IMR-90 (cell line): Measurements from ENCODE around the gene ROCK2. TPM values are rescaled to one million over a fixed set of nuclear protein-coding genes. Genes with fewer than 3 reads are reported as not detected.

Source experiments
- ATAC-seq: fragments of 200-7000 bp; cut with Tn5 transposase; 2 replicates; pipeline ENCODE4 v1.9.1; 2020; ENCODE audit warnings: low read depth, mild to moderate bottlenecking, moderate library complexity
- BruUV-seq: library from RNA; stranded (reverse); fragments of 400-500 nt; replicated peaks from 2 replicates; lab custom pipeline; 2021; lab: Mats Ljungman, UMichigan
- CTCF ChIA-PET: fragments of 300-600 bp; formaldehyde crosslinking; extraction: SDS; loops from one replicate; lab custom pipeline; 2021; ENCODE audit warnings: antibody characterized with exemption; lab: Yijun Ruan, JAX
- POLR2A ChIA-PET: fragments of 300-600 bp; sonication (Branson Sonifier 250); formaldehyde crosslinking; loops from one replicate; lab custom pipeline; 2022; ENCODE audit warnings: antibody characterized with exemption; ENCODE audit not compliant: unreplicated experiment; lab: Charles Lee
- DNase-seq: peaks from one replicate; pipeline ENCODE4 v3.0.0; 2013
- H2AFZ ChIP-seq: replicated peaks from 2 replicates; pipeline ENCODE3; 2013; ENCODE audit warnings: low read length, mild to moderate bottlenecking; ENCODE audit not compliant: poor library complexity
- H2AK5ac ChIP-seq: 2 replicates; pipeline ENCODE4 v1.6.1; 2013; ENCODE audit warnings: low read depth, low read length, inconsistent platforms
- H2AK9ac ChIP-seq: replicated peaks from 2 replicates; pipeline ENCODE3; 2013; ENCODE audit warnings: mild to moderate bottlenecking, low read depth, low read length, moderate library complexity; ENCODE audit not compliant: poor library complexity
- H2BK120ac ChIP-seq: 2 replicates; pipeline ENCODE4 v1.6.1; 2013; ENCODE audit warnings: low read depth, low read length, inconsistent platforms
- H2BK15ac ChIP-seq: 3 replicates; pipeline ENCODE4 v1.6.1; 2013; ENCODE audit warnings: low read depth, low read length, inconsistent platforms
- H2BK20ac ChIP-seq: 2 replicates; pipeline ENCODE4 v1.6.1; 2013; ENCODE audit warnings: low read depth, mild to moderate bottlenecking, inconsistent platforms, low read length, moderate library complexity
- H2BK5ac ChIP-seq: 2 replicates; pipeline ENCODE4 v1.6.1; 2013; ENCODE audit warnings: mild to moderate bottlenecking, low read depth, low read length, inconsistent platforms; ENCODE audit not compliant: poor library complexity, severe bottlenecking
- H3K14ac ChIP-seq: replicated peaks from 2 replicates; pipeline ENCODE4 v1.6.1; 2013; ENCODE audit warnings: low read depth, low read length, inconsistent platforms
- H3K18ac ChIP-seq: 2 replicates; pipeline ENCODE4 v1.6.1; 2013; ENCODE audit warnings: low read depth, low read length, control low read depth
- H3K23ac ChIP-seq: 2 replicates; pipeline ENCODE4 v1.6.1; 2013; ENCODE audit warnings: low read depth, low read length, inconsistent platforms
- H3K27ac ChIP-seq: 2 replicates; pipeline ENCODE4 v1.5.1; 2013; ENCODE audit warnings: mild to moderate bottlenecking, control low read depth, low read length; ENCODE audit not compliant: insufficient read depth
- H3K27me3 ChIP-seq: 2 replicates; pipeline ENCODE4 v1.6.1; 2013; ENCODE audit warnings: low read length; ENCODE audit not compliant: control insufficient read depth, insufficient read depth
- H3K36me3 ChIP-seq: 2 replicates; pipeline ENCODE4 v1.6.1; 2013; ENCODE audit warnings: low read length, mixed read lengths; ENCODE audit not compliant: control insufficient read depth, insufficient read depth
- H3K4ac ChIP-seq: 2 replicates; pipeline ENCODE4 v1.6.1; 2013; ENCODE audit warnings: low read depth, low read length, inconsistent platforms
- H3K4me1 ChIP-seq: 2 replicates; pipeline ENCODE4 v1.6.1; 2013; ENCODE audit warnings: low read length, mixed read lengths; ENCODE audit not compliant: control insufficient read depth, insufficient read depth
- H3K4me2 ChIP-seq: 2 replicates; pipeline ENCODE4 v1.6.1; 2013; ENCODE audit warnings: low read depth, mild to moderate bottlenecking, control low read depth, low read length, moderate library complexity
- H3K4me3 ChIP-seq: 2 replicates; pipeline ENCODE4 v1.5.1; 2013; ENCODE audit warnings: low read depth, mild to moderate bottlenecking, control low read depth, low read length, moderate library complexity; ENCODE audit not compliant: insufficient read depth
- H3K56ac ChIP-seq: 2 replicates; pipeline ENCODE4 v1.6.1; 2013; ENCODE audit warnings: low read length, inconsistent platforms; ENCODE audit not compliant: insufficient read depth; ENCODE audit errors: extremely low read depth
- H3K79me1 ChIP-seq, 2 experiments: 2 replicates each; pipeline ENCODE4 v1.6.1; 2013; ENCODE audit warnings: low read length in 2 of 2, inconsistent platforms in 1 of 2, low read depth in 1 of 2
- H3K9ac ChIP-seq: 2 replicates; pipeline ENCODE4 v1.6.1; 2013; ENCODE audit warnings: low read depth, low read length, control low read depth
- H3K9me1 ChIP-seq: 2 replicates; pipeline ENCODE4 v1.6.1; 2013; ENCODE audit warnings: low read length, inconsistent platforms; ENCODE audit not compliant: insufficient read depth
- H3K9me3 ChIP-seq: 2 replicates; pipeline ENCODE4 v1.6.1; 2013; ENCODE audit warnings: low read length; ENCODE audit not compliant: control insufficient read depth, insufficient read depth
- H4K20me1 ChIP-seq: 2 replicates; pipeline ENCODE4 v1.6.1; 2013; ENCODE audit warnings: low read length, inconsistent platforms; ENCODE audit not compliant: insufficient read depth
- H4K5ac ChIP-seq: 2 replicates; pipeline ENCODE4 v1.6.1; 2013; ENCODE audit warnings: mild to moderate bottlenecking, low read depth, low read length, control low read depth
- H4K8ac ChIP-seq, 2 experiments: 2 replicates each; pipeline ENCODE4 v1.6.1; 2013; ENCODE audit warnings: low read depth in 2 of 2, low read length in 2 of 2, control low read depth in 1 of 2, inconsistent platforms in 1 of 2
- H4K91ac ChIP-seq: 2 replicates; pipeline ENCODE4 v1.6.1; 2013; ENCODE audit warnings: low read depth, low read length, inconsistent platforms; ENCODE audit not compliant: insufficient read depth
- BHLHE40 ChIP-seq: fragments of 150-350 bp; IDR thresholded peaks from 2 replicates; pipeline ENCODE4 v1.6.1; 2016; ENCODE audit warnings: mild to moderate bottlenecking, low read depth, low read length
- CEBPB ChIP-seq: IDR thresholded peaks from 2 replicates; pipeline ENCODE4 v1.6.1; 2012; ENCODE audit warnings: low read depth, low read length, improper control_type of control experiment
- CTCF ChIP-seq: conservative IDR thresholded peaks from 2 replicates; pipeline ENCODE4 v1.5.1; 2012; ENCODE audit warnings: mild to moderate bottlenecking, low read depth, low read length, improper control_type of control experiment
- ELK1 ChIP-seq: fragments of 150-350 bp; IDR thresholded peaks from 2 replicates; pipeline ENCODE4 v1.6.1; 2016; ENCODE audit warnings: low read depth, mild to moderate bottlenecking, low read length, moderate library complexity, borderline replicate concordance
- MAFK ChIP-seq: IDR thresholded peaks from 2 replicates; pipeline ENCODE4 v1.6.1; 2012; ENCODE audit warnings: low read depth, low read length, improper control_type of control experiment
- MXI1 ChIP-seq: IDR thresholded peaks from 2 replicates; pipeline ENCODE4 v1.6.1; 2012; ENCODE audit warnings: low read depth, mild to moderate bottlenecking, low read length, moderate library complexity, borderline replicate concordance
- POLR2A ChIP-seq: IDR thresholded peaks from 2 replicates; pipeline ENCODE4 v1.6.1; 2012; ENCODE audit warnings: mild to moderate bottlenecking, low read depth, low read length
- RFX5 ChIP-seq: IDR thresholded peaks from 2 replicates; pipeline ENCODE4 v1.8.0; 2012; ENCODE audit warnings: low read depth, mild to moderate bottlenecking, low read length, moderate library complexity
- USF2 ChIP-seq: fragments of 150-350 bp; IDR thresholded peaks from 2 replicates; pipeline ENCODE4 v1.6.1; 2017; ENCODE audit warnings: mild to moderate bottlenecking, antibody characterized with exemption, low read length, low read depth
- WGBS, 2 experiments: methylation state at CpG; one replicate each; pipeline versions ENCODE4 v1.1.5 to v1.1.7; 2013; ENCODE audit warnings: missing lambda C conversion rate in 2 of 2; ENCODE audit not compliant: insufficient read length in 1 of 2; ENCODE audit errors: extremely low coverage in 2 of 2; 5-methylcytosine and 5-hydroxymethylcytosine counted together
- dilution Hi-C: fragments of 300-500 bp; cut with HindIII; formaldehyde crosslinking; loops from one replicate; pipeline ENCODE4 v1.14.3; 2018; ENCODE audit warnings: low sequenced_read_pairs; ENCODE audit not compliant: unreplicated experiment
- in situ Hi-C: fragments of 300-500 bp; cut with MboI; formaldehyde crosslinking; loops from 3 replicates; pipeline ENCODE4 v1.14.3; 2019; ENCODE audit warnings: low sequenced_read_pairs, inconsistent platforms, mixed read lengths
- intact Hi-C: fragments of 100-400 bp; cut with micrococcal nuclease; formaldehyde crosslinking; loops from 2 replicates; pipeline ENCODE4 v1.10.0; 2022
- polyA plus RNA-seq, 3 experiments: library from polyadenylated mRNA; depleted of rRNA; stranded (reverse); fragments of >200 nt; gene quantifications; 2 replicates each; pipeline ENCODE4 v1.2.3, GENCODE V29; 2012; ENCODE audit warnings: low replicate concordance in 1 of 3
- total RNA-seq: library from RNA; depleted of rRNA; stranded (reverse); fragments of >200 nt; gene quantifications from 2 replicates; pipeline ENCODE4 v1.2.3, GENCODE V29; 2012

ROCK2 gene
- total and polyA plus RNA-seq, 2 of the 4 experiments (the other 2 are of a cell fraction): 9.0 to 28.3 TPM

- POLR2A ChIA-PET: no interaction called here
- TF ChIP-seq MAFK: no peak
- TF ChIP-seq MXI1: no peak
- no peak for TF ChIP-seq USF2
- TF ChIP-seq CEBPB: no peak
- no peak for TF ChIP-seq ELK1
- no peak for TF ChIP-seq BHLHE40
- TF ChIP-seq RFX5: no peak
- no peak for TF ChIP-seq CTCF
- no peak for TF ChIP-seq POLR2A
- peaks cover 8% of the 10 kb centered on the region for H3K36me3 ChIP-seq
- 100% methylated on average over 1 of the region's 2 CpGs; no CpG with 5 or more reads in 1 of the 2 experiments for WGBS, 2 experiments
- no peak overlapping the region for H4K8ac ChIP-seq
- H3K4me3 ChIP-seq: no peak overlapping the region
- H3K18ac ChIP-seq: no peak overlapping the region
- no peak overlapping the region for H3K14ac ChIP-seq
- no peak overlapping the region for H3K23ac ChIP-seq
- no peak overlapping the region for H2AK5ac ChIP-seq
- in situ Hi-C loops: no loop called here
- peaks cover 3% of the 10 kb centered on the region; the same call in 1 of the 2 replicates for H3K4me1 ChIP-seq
- no peak overlapping the region for H3K4me2 ChIP-seq
- no peak overlapping the region for H2AK9ac ChIP-seq
- peaks cover 37 to 61% of the 10 kb centered on the region in 2 experiments for H3K79me1 ChIP-seq
- ATAC-seq (no peak), DNase-seq (no peak)
- H2AFZ ChIP-seq: no peak overlapping the region
- H2BK15ac ChIP-seq: no peak overlapping the region
- no peak overlapping the region for H3K56ac ChIP-seq
- no peak overlapping the region for H4K5ac ChIP-seq
- no peak overlapping the region for H2BK120ac ChIP-seq
- H4K20me1 ChIP-seq: peaks cover 36% of the 10 kb centered on the region; the same call in 1 of the 2 replicates
- no peak overlapping the region for H3K4ac ChIP-seq
- CTCF ChIA-PET: no interaction called here
- H4K91ac ChIP-seq: no peak overlapping the region
- no peak overlapping the region for H2BK20ac ChIP-seq
- H3K9me1 ChIP-seq: peaks cover 6% of the 10 kb centered on the region
- H3K27ac ChIP-seq: no peak overlapping the region
- no peaks in the 10 kb centered on the region for H3K9me3 ChIP-seq
- dilution Hi-C loops: no loop called here
- no peak overlapping the region for H3K9ac ChIP-seq
- no TSS peak for BruUV-seq
- intact Hi-C loops: no loop called here
- H2BK5ac ChIP-seq: no peak overlapping the region
- no peaks in the 10 kb centered on the region for H3K27me3 ChIP-seq
Observed at GRCh38 chr2:11242542-11243174, 101.8 kb downstream of the ROCK2 start.
